Adipose tissue (tissue), 3 donors: ENCODE results near the gene NARS2. TPM values are rescaled to one million over a fixed set of nuclear protein-coding genes. Genes with fewer than 3 reads are reported as not detected.
"Not testable (repeated sequence)": the region's sequence is repeated elsewhere in the genome, so short reads cannot be mapped to it uniquely, and the experiment has no call there.

Experiments
- H3K27ac ChIP-seq: one replicate; pipeline ENCODE4 v1.5.1; 2013; ENCODE audit warnings: low read depth, low read length
- WGBS, 3 donors: extraction: QIAGEN DNeasy Blood & Tissue Kit; methylation state at CpG; one replicate each; pipeline ENCODE4 v1.1.7; 2013; 5-methylcytosine and 5-hydroxymethylcytosine counted together
- polyA plus RNA-seq, 3 donors: library from polyadenylated mRNA; stranded (reverse); fragments of 200-250 nt; gene quantifications; one replicate each; pipeline ENCODE4 v1.2.3, GENCODE V29; 2013
- donor health status: healthy with polysubstance abuse.
- donor health status: Bipolar disorder and iron deficiency.
- donor health status: healthy.

Gene NARS2
- polyA plus RNA-seq, 3 donors, result 7.2 to 10.2 (median 8.2) TPM

- WGBS, 3 donors, result 97 to 99% (median 97%) methylated on average over 6 of the region's 6 CpGs
These were observed 22.5 kb downstream of the NARS2 start for GRCh38 chr11:78552139-78552538.

DNA sequence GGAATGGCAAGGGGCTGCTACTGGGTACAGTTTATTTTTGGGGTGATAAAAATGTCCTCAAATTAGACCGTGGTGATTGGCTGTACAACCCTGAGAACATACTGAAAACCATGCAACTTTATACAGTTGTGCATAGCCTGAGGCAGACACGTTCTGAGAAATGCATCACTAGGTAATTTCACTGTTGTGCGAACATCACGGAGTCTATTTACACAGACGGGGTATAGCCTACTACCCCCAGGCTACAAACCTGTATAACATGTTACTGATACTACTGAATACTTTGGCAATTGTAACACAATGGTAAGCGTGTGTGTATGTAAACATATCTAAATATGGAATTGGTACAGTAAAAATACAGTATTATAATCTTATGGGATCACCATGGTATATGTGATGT is 23.6 kb downstream of the NARS2 start:
- 64 to 81% (median 78%) methylated on average over 6 of the region's 6 CpGs for WGBS, 3 donors
- H3K27ac ChIP-seq, result no peak overlapping the region

More at GRCh38 chr11:78552139-78552538, 22.5 kb downstream of the NARS2 start:
- H3K27ac ChIP-seq, result not testable (repeated sequence)

GRCh38 chr11:78549624-78550409 is 24.8 kb downstream of the NARS2 start:
- H3K27ac ChIP-seq, result no peak overlapping the region

GRCh38 chr11:78548911-78549590 is 25.6 kb downstream of the NARS2 start:
- 56 to 76% (median 66%) methylated on average over 2 of the region's 2 CpGs for WGBS, 3 donors

More at GRCh38 chr11:78549624-78550409, 24.8 kb downstream of the NARS2 start:
- WGBS, 3 donors, result 35 to 82% (median 66%) methylated on average over 3 of the region's 3 CpGs

DNA sequence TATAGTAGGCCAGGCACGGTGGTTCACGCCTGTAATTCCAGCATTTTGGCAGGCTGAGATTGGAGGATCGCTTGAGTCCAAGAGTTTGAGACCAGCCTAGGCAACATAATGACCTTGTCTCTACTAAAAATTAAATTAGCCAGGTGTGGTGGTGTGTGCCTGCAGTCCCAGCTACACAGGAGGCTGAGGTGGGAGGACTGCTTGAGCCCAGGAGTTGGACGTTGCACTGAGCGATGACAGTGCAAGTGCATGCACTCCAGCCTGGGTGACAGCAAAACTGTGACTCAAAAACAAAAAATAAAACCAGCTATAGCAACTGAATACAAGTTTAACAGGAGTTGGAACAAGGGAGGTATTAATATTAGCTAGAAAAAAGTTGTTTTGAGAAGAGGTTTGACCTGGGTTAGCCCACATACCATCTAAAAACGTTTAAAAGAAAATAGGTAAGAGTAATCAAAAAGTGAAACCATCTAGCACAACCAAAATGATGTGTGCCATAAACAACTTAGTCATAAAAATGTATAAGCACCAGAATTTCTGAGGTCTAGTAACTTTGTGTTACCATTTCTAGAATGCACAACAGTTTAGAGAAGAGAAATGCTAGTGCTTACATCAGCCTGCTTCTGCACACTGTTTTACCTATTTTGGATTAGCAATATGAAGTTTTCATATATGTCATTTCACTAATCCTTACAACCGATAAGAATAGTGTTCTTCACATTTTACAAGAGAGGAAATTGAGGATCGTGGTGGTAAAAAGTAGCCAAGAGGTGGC is 26.5 kb downstream of the NARS2 start:
- WGBS, 3 donors, result 89 to 93% (median 90%) methylated on average over 8 of the region's 8 CpGs
- H3K27ac ChIP-seq, result no peak overlapping the region

More at GRCh38 chr11:78548911-78549590, 25.6 kb downstream of the NARS2 start:
- H3K27ac ChIP-seq, result no peak overlapping the region

DNA sequence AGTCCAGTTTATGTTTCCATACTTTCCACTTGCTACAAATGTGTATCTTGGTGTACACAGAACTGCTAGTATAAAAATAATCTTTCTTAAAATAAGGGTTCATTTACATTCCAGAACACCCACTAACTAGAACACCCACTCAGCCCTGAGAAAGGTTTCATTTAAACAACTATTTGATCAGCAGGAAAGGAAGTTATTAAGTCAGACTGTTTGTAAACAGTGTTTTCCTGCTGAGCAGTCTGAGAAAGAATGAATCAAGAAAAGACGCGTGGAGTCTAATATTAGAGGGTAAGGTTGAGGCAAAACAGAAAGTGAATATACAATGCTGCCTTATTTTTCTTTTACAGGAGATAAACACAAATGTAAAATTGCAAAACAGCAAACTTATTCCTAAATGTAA is 32.7 kb downstream of the NARS2 start:
- 26 to 57% (median 52%) methylated on average over 2 of the region's 2 CpGs for WGBS, 3 donors
- no peak overlapping the region for H3K27ac ChIP-seq

DNA sequence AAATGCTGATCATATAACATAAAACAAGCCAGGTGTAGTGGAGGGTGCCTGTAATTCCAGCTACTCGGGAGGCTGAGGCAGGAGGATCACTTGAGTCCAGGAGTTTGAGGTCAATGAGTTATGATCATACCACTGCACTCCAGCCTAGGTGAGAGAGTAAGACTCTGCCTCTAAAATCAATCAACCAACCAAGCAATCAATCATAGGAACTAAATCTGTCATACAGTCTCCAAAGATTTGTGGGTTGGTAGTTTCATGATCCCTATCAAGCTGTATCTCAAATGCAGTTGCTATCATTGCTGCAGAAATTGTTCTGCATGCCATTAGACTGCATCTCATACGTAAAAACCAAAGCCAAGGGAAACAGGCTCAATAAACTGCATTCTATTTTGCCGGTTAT is 33.1 kb downstream of the NARS2 start:
- 54 to 83% (median 75%) methylated on average over 3 of the region's 3 CpGs for WGBS, 3 donors
- no peak overlapping the region for H3K27ac ChIP-seq

DNA sequence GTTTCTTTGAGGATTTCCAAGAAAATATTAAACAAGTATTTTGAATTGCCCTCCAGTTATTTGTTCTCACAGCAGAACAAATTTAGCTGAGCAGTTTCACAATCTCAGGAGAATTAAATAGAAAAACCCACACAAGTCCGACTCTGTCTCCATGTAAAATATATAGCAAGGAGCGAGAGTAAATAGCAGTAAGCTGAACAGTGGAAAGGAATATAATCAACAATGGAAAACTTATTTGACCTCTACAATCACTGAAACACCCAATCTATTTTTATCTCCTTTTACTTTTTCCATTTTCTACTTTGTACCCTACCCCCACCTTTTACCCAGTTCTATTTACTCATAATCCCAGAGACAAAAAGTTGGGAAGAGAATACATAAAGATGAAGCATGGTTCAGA is 34.4 kb downstream of the NARS2 start:
- no peak overlapping the region for H3K27ac ChIP-seq
- 40 to 78% (median 60%) methylated on average over 2 of the region's 2 CpGs for WGBS, 3 donors

DNA sequence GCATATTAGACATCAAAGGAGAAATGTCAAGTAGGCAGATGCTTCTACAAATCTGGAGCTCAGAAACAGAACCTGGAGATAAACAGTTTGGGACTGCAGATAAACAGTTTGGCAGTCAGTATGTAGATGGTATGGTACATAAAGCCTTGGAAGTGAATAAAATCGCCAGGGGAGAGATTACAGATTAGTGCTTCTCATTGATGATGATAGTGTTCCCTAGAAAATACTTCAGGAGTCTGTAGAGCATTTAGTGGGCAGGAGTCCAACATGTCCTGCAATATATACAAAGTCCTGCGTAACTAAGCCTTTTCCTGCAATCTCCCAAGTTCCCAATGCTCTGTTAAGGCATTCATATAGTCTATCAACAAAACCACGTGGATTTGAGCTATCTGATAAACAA is 35.2 kb downstream of the NARS2 start:
- 36 to 76% (median 73%) methylated on average over 3 of the region's 3 CpGs for WGBS, 3 donors

GRCh38 chr11:78536933-78537332 is 37.7 kb downstream of the NARS2 start:
- H3K27ac ChIP-seq, result no peak overlapping the region
- WGBS, 3 donors, result 95 to 97% (median 97%) methylated on average over 6 of the region's 6 CpGs

More for the DNA sequence above, 35.2 kb downstream of the NARS2 start:
- H3K27ac ChIP-seq, result no peak overlapping the region

DNA sequence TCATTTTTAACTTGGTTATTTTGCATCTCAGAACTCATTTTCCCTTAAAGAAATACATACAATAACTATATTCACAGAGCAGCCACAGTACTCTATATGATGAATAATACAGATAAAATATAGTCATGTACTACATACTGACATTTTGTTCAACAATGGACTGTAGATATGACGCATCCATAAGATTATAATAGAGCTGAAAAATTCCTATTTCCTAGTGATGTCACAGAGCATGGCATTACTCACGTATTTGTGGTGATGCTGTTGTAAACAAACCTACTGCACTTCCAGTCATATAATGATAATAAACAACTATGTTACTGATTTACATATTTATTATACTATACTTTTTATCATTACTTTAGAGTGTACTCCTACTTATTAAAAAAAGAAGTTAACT is 38.7 kb downstream of the NARS2 start:
- WGBS, 3 donors, result 96 to 98% (median 97%) methylated on average over 2 of the region's 2 CpGs
- H3K27ac ChIP-seq, result no peak overlapping the region

DNA sequence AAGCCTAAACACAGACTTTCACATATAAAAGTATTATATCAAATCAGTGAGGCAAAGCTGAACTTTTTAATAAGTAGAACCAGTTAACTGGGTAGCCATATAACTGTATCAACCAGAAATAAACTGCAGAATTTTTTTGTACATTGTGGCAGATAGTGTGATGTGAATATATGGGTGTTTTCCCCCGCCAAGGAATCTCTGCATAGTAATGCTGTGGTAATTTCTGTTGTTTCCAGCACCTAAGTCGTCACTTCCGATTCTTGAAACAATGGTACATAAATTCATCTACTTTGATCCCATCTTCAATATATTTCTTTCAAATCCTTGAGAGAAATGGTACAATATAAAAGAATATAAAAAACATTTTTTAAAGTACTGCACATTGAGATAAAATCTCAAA is 39.6 kb downstream of the NARS2 start:
- H3K27ac ChIP-seq, result no peak overlapping the region
- WGBS, 3 donors, result 94 to 97% (median 95%) methylated on average over 3 of the region's 3 CpGs

DNA sequence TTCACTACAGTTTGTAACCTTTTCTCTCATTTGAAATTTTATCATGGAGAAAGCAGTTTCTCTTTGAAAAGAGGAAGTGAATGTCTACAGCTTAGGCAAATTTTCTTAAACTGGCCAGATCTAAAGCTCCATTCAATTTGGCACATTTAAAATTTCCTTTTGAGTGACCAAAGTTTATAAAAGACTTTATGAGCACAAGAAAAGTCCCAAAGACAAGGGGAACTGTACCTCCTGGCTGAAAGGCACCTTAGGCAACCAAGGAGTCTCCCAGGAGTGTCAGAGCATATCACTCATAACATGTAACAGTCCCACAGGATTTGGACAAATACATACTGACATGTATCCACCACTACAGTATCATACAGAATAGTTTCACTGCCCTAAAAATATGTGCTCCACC is 41.3 kb downstream of the NARS2 start:
- no peak overlapping the region for H3K27ac ChIP-seq

GRCh38 chr11:78532991-78533390 is 41.7 kb downstream of the NARS2 start:
- WGBS, 3 donors, result 79 to 97% (median 84%) methylated on average over 3 of the region's 3 CpGs
- no peak overlapping the region for H3K27ac ChIP-seq

GRCh38 chr11:78526497-78527146 is 48.0 kb downstream of the NARS2 start:
- WGBS, 3 donors, result 73 to 82% (median 74%) methylated on average over 6 of the region's 6 CpGs
- H3K27ac ChIP-seq, result no peak overlapping the region

DNA sequence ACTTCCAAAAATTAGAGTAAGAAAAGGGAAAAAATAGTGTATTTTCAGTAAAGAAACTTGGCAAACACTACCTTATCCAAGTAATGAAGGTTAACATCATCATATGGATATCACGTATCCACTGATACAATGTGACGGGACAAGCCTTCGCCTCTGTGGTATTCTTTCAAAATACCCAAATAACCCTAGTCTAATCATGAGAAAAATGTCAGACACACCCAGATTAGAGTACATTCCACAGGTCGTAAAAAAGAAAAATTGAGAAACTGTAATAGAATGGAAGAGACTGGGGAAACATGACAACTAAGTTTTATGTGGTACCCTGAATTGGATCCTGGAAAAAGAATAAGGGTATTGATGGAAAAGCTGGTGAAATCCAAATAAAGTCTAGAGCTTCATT is 48.9 kb downstream of the NARS2 start:
- H3K27ac ChIP-seq, result no peak overlapping the region
- WGBS, 3 donors, result 94 to 95% (median 94%) methylated on average over 4 of the region's 4 CpGs

GRCh38 chr11:78520230-78520629 is 54.4 kb downstream of the NARS2 start:
- no peak overlapping the region for H3K27ac ChIP-seq
- WGBS, 3 donors, result 94 to 100% (median 97%) methylated on average over 1 of the region's 1 CpG

DNA sequence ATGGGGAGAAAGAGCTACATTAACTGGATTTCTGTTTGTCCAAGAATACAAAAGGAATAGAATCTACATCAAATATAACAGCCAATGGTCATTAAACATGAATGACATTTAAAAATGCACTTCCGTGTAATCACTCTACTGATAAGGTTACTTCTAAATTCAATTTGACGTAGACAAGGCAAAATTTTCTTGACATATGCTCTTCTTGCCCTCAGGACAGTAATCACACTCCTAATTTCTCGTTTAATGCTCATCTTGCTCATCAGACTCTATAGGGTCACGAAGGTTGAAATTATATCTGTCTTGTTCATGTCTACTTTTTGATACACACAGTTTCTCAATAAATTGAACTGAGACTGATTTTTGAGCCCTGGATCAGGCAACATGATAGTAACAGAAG is 58.4 kb downstream of the NARS2 start:
- H3K27ac ChIP-seq, result no peak overlapping the region
- WGBS, 3 donors, result 83 to 94% (median 92%) methylated on average over 4 of the region's 4 CpGs
